SH-SY5Y (cell line): ENCODE results near the gene FAM89A.

Experiments
- GATA2 ChIP-seq: IDR thresholded peaks from 2 replicates; pipeline ENCODE4 v1.6.1; 2011; ENCODE audit warnings: mild to moderate bottlenecking, low read depth, low read length
- GATA3 ChIP-seq: IDR thresholded peaks from 2 replicates; pipeline ENCODE4 v1.6.1; 2011; ENCODE audit warnings: low read depth, mild to moderate bottlenecking, low read length, moderate library complexity

Gene FAM89A

DNA sequence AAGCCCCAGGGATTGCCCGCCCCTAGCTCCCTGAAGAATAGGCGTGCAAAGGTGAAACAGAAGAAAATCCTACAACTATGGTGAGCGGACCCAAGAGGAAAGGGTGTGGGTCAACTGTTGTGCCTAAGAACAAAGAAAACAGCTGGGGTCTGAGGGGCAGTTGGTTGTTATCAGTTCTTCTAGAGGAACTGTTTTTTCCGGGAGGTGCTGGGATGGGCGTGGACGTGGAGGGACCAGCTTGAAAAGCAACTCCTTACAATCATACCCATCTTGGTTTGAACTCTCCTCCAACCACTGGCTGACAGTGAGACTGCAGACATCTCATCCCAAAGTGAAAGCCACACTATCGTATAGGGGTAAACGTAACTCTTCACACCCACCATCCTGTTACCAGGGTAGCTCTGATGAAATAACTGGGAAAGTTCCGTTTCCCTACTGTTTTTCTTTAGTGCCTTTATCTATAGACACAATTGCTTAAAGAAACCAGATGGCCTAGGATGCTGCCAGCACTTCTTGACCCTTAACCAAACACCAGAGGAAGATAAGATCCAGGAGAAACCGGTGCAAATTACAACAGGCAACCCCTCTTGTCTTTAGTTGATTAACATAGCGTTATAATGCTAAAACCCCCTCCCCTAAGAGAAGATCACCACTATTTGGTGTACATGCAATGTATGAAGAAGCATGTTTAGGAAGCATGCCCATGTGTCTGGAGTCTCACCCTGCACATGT, 25.6 kb upstream of the FAM89A start:
- TF ChIP-seq GATA2 (no peak; the same call in 1 of the 2 replicates), GATA3 (no peak)

DNA sequence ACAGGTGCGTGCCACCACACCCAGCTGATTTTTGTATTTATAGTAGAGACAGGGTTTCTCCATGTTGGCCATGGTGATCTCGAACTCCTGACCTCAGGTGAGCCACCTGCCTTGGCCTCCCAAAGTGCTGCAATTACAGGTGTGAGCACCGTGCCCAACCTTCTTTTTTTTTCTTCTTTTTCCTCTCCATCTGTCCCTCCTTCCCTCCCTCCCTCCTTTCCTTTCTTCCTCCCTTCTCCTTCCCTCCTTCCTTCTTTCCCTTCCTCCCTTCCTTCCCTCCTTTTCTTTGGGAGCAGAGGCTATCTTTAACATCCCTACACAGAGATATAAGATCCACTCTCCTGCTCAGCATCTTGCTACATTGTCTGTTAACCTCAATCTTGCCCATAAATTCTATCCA, 24.4 kb upstream of the FAM89A start:
- no peak for TF ChIP-seq GATA3
- no peak for TF ChIP-seq GATA2

DNA sequence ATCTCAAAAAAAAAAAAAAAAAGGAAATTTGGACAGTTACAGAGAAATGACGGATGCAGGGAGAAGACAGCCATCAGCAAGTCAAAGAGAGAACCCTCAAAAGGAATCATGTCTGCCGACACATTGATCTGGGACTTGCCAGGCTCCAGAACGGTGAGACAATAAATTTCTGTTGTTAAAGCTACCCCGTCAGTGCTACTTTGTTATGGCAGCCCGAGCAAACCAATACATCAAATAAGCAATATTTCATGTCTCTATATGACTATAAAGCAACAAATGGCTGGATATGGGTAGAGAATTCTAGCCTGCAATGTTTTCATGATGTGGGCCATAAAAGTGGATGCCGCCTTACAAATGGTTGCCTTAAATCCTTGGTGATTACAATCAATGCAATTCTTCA, 23.3 kb upstream of the FAM89A start:
- no peak for TF ChIP-seq GATA3
- TF ChIP-seq GATA2 = no peak

DNA sequence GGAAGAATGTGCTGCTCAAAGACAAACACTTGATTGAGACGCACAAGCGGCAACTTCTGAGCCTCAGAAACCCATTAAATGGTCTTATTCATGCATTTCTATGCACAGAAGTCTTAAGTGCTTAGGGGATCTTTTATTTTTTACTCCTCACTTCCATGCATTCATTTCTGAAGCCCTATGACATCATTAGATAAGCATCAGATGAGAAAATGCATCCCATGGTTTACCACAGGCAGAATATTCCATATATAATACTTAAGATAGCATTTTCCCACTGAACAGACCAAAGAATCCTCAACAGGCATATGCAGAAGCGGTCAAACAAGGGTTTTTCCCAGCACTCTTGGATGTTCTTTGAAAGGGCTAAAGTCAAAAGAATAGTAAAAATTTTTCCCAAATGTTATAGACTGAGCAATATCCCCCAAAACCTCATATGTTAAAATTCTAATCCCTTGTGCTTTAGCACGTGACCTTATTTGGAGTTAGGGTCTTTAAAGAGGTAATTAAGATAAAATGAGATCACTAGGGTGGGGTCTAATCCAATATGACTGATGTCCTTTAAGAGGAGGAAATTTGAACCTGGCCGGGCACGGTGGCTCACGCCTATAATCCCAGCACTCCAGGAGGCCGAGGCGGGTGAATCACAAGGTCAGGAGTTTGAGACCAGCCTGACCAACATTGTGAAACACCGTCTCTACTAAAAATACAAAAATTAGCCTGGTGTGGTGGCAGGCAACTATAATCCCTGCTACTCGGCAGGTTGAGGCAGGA, 22.6 kb upstream of the FAM89A start:
- TF ChIP-seq GATA3 = no peak
- TF ChIP-seq GATA2 = no peak

DNA sequence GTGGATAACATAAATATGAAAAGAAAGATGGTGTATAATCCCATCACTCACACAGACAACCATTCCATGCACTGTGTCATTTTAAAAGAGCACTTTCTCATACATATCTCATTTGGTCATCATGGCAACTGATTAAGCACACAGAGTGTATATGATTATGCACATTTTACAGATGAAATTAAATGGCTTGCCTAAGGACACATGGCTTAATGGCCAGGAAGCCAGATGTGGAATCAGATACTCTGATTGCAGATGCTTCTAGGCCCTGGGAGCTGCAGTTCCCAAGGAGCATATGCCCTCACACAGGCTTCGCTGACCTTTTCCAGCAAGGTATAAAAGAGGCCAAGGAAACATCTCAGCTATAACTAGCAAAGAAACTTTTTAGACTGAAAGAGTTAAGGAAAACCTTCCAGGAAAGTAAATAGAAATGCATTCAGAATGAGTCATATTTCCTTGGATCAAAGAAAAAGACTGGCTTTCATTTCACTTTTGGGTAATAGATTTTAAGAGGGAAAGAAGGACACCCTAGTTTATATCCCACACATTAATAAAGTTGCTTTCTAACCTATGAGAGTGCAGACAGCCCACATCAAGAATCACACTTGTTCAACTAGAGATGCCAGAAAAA, 19.6 kb upstream of the FAM89A start:
- TF ChIP-seq GATA3 (peak; percentile 99), GATA2 (peak; percentile 99)

DNA sequence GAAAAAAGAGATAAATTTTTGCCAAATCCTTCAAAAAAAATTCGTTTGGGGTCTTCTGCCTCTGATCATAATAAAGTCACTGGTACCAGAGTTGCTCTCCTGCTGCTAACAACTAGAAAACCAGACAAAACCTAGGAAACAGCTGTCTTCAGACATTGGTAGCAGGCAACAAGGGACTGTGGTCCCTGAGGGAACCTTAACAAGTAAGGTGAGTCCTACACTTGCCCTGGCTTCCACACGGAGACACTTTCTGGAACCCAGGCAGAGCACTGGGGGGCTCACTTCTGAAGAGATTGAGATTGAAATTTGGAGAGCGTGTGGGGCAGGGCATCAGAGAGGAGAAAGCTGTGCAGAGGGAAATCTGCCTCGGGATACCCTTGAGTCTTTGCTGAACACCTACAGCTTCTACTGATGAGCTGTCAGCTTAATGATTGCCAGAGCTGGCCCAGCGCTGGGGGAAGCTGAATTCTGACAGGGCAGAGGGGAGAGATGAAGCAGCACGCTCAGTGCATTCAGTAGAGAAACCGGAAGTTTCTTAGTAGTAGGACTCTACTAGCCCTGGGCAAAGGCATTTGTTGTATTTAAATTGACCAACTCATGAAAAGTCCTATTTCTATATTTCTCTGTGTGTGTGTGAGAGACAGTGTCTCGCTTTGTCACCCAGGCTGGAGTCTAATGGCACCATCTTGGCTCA, 18.5 kb upstream of the FAM89A start:
- TF ChIP-seq GATA3 = no peak
- TF ChIP-seq GATA2 = no peak

DNA sequence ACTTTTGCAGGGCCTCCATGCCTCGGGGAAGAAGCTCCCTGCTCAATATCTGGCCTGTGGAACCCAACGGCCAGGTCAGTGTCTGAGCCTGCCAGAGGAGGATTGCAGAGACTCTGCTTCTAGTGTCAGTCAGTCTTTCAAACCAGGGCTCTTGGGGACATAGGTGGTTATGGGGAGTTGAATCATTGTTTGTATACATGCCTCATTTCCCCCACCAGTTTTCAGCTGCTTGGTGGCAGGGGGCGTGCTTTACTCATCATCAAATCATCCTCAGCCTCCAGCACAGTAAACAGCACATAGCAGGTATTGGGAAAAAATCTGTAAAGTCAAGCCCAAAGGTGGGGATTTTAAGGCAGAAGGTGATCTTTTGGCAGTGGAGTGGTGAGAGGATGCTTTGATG, 17.4 kb upstream of the FAM89A start:
- no peak for TF ChIP-seq GATA2
- no peak for TF ChIP-seq GATA3

DNA sequence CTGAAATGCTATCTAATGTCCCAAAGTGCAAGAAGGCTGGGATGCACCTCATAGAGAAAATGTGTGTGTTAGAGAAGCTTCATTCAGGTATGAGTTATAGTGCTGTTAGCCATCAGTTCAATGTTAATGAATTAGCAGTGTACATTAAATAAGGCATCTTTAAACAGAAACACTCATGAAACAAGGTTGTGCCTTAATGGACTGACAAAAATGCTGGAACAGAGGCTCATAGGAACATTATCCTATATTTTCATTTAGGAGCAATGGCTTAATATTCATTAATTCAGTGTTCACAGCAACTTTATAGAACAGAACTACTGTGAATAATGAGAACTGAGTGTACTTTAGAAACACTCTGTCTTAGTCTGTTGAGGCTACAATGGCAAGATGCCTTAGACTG, 15.2 kb upstream of the FAM89A start:
- no peak for TF ChIP-seq GATA3
- TF ChIP-seq GATA2 = no peak

DNA sequence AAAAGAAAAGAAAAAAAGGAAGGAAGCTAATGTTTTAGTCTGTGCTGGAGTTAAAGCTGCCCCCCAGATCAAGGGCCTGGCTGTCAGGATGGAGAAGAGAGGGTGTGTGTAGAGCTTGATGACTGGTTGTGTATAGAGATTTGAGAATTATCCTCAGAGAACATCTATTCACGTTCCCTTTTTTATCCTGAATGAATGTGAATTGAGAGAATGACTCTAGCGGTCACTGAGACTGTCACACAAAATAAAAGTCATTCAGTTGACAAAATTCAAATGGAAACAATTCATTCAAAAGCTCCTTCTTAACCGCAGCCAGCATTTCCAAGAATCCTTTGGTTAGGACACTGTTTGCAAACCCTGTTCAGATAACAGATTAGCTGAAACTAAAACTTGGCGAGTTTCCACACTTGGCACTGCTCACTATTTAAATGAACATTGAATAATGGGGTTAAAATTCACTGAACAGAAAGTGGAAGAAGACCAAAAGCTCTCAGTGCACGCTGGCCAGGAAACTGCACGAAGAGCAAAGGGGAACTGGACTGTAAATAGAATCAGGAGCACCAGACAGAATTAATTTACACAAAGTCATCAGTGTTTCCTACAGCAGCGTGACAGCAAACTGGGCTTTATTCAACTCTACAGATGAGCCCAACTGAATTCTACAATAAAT, 13.6 kb upstream of the FAM89A start:
- TF ChIP-seq GATA2 = no peak
- TF ChIP-seq GATA3 = no peak

DNA sequence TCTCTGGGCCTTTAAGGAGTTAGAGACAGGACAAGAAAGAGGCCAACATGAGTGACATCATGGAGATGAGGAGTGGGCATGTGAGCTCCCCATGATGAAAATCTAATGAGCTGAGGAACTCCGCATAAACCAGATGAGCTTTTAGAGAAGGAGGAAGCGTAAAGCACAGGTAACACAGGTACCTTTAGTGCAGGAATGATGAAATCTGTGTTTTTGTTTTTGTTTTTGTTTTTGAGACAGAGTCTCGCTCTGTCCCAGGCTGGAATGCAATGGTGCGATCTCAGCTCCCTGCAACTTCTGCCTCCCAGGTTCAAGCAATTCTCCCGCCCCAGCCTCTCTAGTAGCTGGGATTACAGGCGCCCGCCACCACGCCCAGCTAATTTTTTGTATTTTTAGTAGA, 12.7 kb upstream of the FAM89A start:
- no peak for TF ChIP-seq GATA3
- TF ChIP-seq GATA2 = no peak

DNA sequence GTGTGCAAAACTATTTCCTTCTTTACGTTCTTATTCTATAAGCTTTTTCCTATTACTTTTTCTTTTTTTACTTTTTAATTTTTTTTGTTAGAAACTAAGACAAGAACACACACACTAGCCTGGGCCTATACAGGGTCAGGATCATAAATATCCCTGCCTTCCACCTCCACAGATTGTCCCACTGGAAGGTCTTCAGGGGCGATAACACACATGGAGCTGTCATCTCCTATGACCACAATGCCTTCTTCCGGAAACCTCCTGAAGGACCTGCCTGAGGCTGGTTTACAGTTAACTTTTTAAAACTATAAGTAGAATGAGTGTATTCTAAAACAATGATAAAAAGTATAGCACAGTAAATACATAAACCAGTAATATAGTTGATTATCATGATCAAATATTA, 10.3 kb upstream of the FAM89A start:
- TF ChIP-seq GATA3 = no peak
- TF ChIP-seq GATA2 = no peak

DNA sequence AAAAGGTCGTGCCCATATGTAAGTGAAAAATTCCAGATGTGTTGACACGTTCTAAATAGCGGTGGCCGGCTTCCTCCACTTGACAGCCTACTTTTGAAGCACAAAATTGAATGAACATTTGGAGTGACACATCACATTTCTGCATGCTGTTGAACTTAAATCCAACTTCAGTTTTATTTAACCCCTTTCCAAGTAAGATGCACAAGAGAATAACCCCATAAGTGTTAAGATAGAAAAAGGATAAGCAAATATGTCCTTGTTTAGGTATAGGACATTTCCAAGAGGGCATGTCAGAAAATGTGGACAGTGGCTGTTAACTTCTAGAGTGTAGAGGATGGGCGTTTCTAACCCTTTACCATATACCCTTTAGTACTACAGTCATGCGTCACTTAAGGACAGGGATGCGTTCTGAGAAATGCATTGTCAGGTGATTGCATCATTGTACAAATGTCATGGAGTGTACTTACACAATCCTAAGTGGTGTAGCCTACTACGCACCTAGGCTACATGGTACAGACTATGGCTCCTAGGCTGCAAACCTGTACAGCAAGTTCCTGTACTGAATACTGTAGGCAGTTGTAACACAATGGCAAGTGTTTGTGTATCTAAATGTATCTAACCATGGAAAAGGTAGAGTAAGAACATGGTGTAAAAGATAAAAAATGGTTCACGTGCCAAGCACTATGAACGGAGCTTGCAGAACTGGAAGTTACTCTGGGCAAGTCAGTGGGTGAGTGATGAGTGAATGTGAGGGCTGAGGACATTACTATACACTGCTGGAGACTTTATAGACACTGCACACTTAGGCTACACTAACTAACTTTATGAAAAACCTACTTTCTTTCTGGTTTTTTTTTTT, 9.3 kb upstream of the FAM89A start:
- no peak for TF ChIP-seq GATA3
- no peak for TF ChIP-seq GATA2
